Heart left ventricle (tissue), 16 donors: Measurements from ENCODE around the gene SLC9C1. TPM values are rescaled to one million over a fixed set of nuclear protein-coding genes. Genes with fewer than 3 reads are reported as not detected.
A peak's percentile ranks its signal among the peaks of the same experiment; 100 is the strongest.

ENCODE experiments used
- ATAC-seq, 4 donors: fragments of 200-7000 bp; cut with Tn5 transposase; one replicate each; pipeline ENCODE4 v1.9.1; 2020 to 2022; ENCODE audit warnings: moderate library complexity in 4 of 4, mild to moderate bottlenecking in 3 of 4, moderate number of reproducible peaks in 1 of 4
- DNase-seq, 5 donors: peaks; one replicate each; pipeline ENCODE4 v3.0.0-alpha.2; 2020
- H3K27ac ChIP-seq, 12 donors: fragments of 200-600 bp; sonication (generic) in 4 of 12; one replicate each; pipeline versions ENCODE4 v1.5.0 to v1.8.0; 2016 to 2022; ENCODE audit warnings: mild to moderate bottlenecking in 2 of 12
- H3K27me3 ChIP-seq, 9 donors: fragments of 200-600 bp; sonication (generic) in 2 of 9; one replicate each; pipeline versions ENCODE4 v1.5.1 to v1.8.0; 2016 to 2022; ENCODE audit warnings: mild to moderate bottlenecking in 3 of 9
- H3K36me3 ChIP-seq, 9 donors: fragments of 200-600 bp; sonication (generic) in 2 of 9; one replicate each; pipeline versions ENCODE4 v1.5.0 to v1.8.0; 2018 to 2022; ENCODE audit warnings: mild to moderate bottlenecking in 2 of 9
- H3K4me1 ChIP-seq, 12 donors: fragments of 200-600 bp; sonication (generic) in 4 of 12; one replicate each; pipeline versions ENCODE4 v1.5.0 to v1.8.0; 2016 to 2022; ENCODE audit warnings: mild to moderate bottlenecking in 3 of 12
- H3K4me3 ChIP-seq, 12 donors: fragments of 200-600 bp; sonication (generic) in 4 of 12; one replicate each; pipeline versions ENCODE4 v1.5.0 to v1.8.0; 2017 to 2022; ENCODE audit warnings: mild to moderate bottlenecking in 9 of 12, moderate library complexity in 4 of 12
- H3K9me3 ChIP-seq, 12 donors: fragments of 200-600 bp; sonication (generic) in 4 of 12; one replicate each; pipeline versions ENCODE4 v1.5.0 to v1.8.0; 2016 to 2022; ENCODE audit warnings: mild to moderate bottlenecking in 1 of 12
- POLR2A ChIP-seq, 2 donors: fragments of 450-650 bp; IDR thresholded peaks; one replicate each; pipeline ENCODE4 v1.6.1; 2017; ENCODE audit warnings: antibody characterized with exemption in 2 of 2, mild to moderate bottlenecking in 2 of 2, moderate library complexity in 2 of 2
- WGBS, 4 donors: extraction: QIAGEN DNeasy Blood & Tissue Kit in 2 of 4; methylation state at CpG; one replicate each; pipeline versions ENCODE4 v1.1.5 to v1.1.7; 2013 to 2018; 5-methylcytosine and 5-hydroxymethylcytosine counted together
- intact Hi-C, 10 donors: fragments of 100-400 bp; cut with DNase I; formaldehyde crosslinking; loops; one replicate each; pipeline versions ENCODE4 v1.11.1 to v1.14.2; 2022
- polyA plus RNA-seq, 2 donors: library from polyadenylated mRNA; stranded (reverse); fragments of 200-250 nt; gene quantifications; one replicate each; pipeline ENCODE4 v1.2.3, GENCODE V29; 2013
- total RNA-seq, 9 donors: library from RNA; depleted of rRNA in 2 of 9; stranded (reverse); fragments of >200 nt in 2 of 9; fragmentation: NEBNext Ultra II Directional in 3 of 9; extraction: Animal tissue kit (Norgen Biotek cat#: 25700) in 3 of 9; gene quantifications; one replicate each; pipeline versions ENCODE4 v1.1.0 to v1.2.4, GENCODE V29; 2016 to 2023
- TF ChIP-seq, protein P1 (sequence below), 12 donors: fragments of 200-600 bp; sonication (generic) in 4 of 12; IDR thresholded peaks; one replicate each; pipeline versions ENCODE4 v1.5.0 to v1.8.0; 2018 to 2022; ENCODE audit warnings: antibody characterized with exemption in 12 of 12, mild to moderate bottlenecking in 5 of 12
- donor health status: ischemic (EF 13 %, LVEDD 7.1; RV severe dilation, severe dysfunction).
- donor health status: healthy with polysubstance abuse.
- donor health status: DM: no; HTN: yes; CAD: no.
- donor health status: DM: no; HTN: no; CAD: no.
- donor health status: ischemic (EF 25% LVEDD 6.9; RV normal size, moderate dysfunction).
- donor health status: ischemic (EF 25% LVEDD 5.7; RV mildly dilated, moderate dysfunction).
- donor health status: healthy.
- donor health status: DM: yes; HTN: yes; CAD: no.
- donor health status: ischemic (EF 35%, LVEDD 5.7; RV mildly dilated, moderate dysfunction).
- donor health status: nonischemic (EF 11% LVEDD 7.7; RV severe dilation, severe dysfunction).
- donor health status: DM: yes; HTN: yes; CAD: no.
- donor health status: PGD.
- donor health status: ischemic (EF 29% LVEDD 5.4; RV normal size, mild dysfunction).
- donor health status: nonischemic (EF 23%, LVEDD 6.1; RV moderate dilation, normal function).

The SLC9C1 gene
- total and polyA plus RNA-seq, 11 donors: 0.11 to 3.8 (median 1.4) TPM

DNA sequence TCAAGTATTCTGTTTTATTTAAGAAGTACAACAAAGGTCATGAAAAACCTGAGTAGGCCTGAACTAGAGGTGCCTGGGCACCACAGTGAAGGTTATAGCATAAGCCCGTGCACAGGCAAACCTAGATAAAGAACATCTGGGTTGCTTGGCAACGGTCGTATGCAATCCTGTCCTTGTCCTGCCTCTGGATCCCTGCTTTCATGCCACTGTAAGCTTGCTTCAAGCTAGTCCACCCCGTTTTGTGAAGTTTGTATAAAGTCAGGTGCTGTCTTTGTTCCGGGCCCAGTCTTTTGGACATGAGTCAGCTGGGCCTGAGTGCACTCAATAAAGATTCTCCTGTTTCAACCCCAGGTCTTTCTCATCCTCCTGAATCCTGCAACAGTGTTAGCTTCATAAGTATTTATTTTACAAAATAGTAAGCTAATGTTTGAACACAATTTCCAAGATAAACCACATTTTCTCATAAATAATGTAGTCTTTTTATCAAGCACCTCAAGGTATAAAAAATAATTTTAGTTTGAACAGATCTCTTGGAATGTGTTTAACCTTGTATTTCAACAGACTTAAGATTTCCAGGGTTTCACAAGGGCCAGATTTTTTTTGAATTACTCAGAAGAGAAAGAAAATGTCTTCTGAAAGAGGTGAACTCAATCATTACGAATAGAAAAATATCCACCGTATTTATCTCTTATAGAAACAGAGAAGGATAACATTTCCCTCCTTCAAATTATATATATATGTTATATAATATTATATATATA, 14.3 kb upstream of the SLC9C1 start:
- WGBS, 4 donors: 47 to 55% (median 48%) methylated on average over 6 to 7 of the region's 7 CpGs
- intact Hi-C loops: no loop called here
- H3K27ac ChIP-seq: peak overlapping the region in 4 of 12 donors; percentile 7 to 53 (median 40)
- peaks cover 0 to 17% (median 11%) of the 10 kb centered on the region in 12 donors for H3K4me1 ChIP-seq
- TF ChIP-seq, protein P1, sequence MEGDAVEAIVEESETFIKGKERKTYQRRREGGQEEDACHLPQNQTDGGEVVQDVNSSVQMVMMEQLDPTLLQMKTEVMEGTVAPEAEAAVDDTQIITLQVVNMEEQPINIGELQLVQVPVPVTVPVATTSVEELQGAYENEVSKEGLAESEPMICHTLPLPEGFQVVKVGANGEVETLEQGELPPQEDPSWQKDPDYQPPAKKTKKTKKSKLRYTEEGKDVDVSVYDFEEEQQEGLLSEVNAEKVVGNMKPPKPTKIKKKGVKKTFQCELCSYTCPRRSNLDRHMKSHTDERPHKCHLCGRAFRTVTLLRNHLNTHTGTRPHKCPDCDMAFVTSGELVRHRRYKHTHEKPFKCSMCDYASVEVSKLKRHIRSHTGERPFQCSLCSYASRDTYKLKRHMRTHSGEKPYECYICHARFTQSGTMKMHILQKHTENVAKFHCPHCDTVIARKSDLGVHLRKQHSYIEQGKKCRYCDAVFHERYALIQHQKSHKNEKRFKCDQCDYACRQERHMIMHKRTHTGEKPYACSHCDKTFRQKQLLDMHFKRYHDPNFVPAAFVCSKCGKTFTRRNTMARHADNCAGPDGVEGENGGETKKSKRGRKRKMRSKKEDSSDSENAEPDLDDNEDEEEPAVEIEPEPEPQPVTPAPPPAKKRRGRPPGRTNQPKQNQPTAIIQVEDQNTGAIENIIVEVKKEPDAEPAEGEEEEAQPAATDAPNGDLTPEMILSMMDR (IDR thresholded peaks at IDR 0.05): no peak
- TF ChIP-seq POLR2A (IDR thresholded peaks at IDR 0.05): no peak
- no peak for ATAC-seq
- peak in 1 of 5 donors; percentile 24 for DNase-seq
- no peaks in the 10 kb centered on the region for H3K27me3 ChIP-seq
- H3K4me3 ChIP-seq: no peak overlapping the region
- no peaks in the 10 kb centered on the region for H3K9me3 ChIP-seq
- no peaks in the 10 kb centered on the region for H3K36me3 ChIP-seq

DNA sequence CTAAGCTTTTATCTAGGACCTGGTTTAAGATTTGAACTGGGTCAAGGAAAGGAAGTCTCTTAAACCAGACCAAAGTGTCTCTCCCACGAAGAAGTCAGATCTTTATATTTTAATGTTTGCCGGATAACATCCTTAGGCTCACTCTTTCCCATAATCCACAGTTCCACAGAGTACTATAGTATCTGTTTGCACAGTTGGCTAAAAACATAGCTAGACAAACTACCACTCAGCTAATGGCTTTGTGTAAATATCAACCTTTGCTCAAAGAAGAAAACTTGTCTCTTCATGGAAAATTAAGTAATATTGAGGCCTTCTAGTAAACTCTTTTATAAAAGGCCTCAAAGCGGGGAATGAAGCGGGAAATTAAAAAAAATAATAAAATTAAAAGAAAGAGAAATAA, 13.5 kb upstream of the SLC9C1 start:
- Histone ChIP-seq H3K36me3 (no peaks in the 10 kb centered on the region), H3K4me3 (no peak overlapping the region), H3K4me1 (peaks cover 0 to 20% (median 14%) of the 10 kb centered on the region in 12 donors), H3K9me3 (no peaks in the 10 kb centered on the region), H3K27ac (peak overlapping the region in 5 of 12 donors; percentile 2 to 53 (median 32)), H3K27me3 (no peaks in the 10 kb centered on the region)
- DNase-seq (no peak), ATAC-seq (no peak)
- intact Hi-C loops: no loop called here
- 54 to 80% (median 72%) methylated on average over 4 of the region's 4 CpGs for WGBS, 4 donors
- TF ChIP-seq POLR2A (IDR thresholded peaks at IDR 0.05): no peak
- TF ChIP-seq, protein P1 (IDR thresholded peaks at IDR 0.05): no peak

DNA sequence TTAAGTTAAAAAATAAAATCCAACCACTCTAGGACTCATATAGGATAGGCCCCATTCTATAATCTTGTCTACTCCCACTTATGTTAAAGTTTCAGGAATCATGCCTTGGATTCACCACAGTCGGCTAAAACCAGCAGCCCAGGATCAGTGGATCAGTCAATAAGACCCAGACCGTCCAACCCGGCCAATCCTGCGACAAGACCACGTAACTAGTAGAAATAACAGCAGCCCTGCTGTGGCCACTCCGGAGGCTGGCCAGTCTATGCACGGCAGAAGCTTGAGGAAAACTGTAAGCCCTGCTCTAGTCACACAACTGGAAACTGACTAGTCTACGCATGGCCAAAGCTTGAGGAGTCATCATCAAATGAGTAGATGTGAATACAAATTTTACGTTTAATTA, 12.8 kb upstream of the SLC9C1 start:
- Histone ChIP-seq H3K36me3 (no peaks in the 10 kb centered on the region), H3K4me3 (no peak overlapping the region), H3K9me3 (no peaks in the 10 kb centered on the region), H3K27ac (no peak overlapping the region), H3K27me3 (no peaks in the 10 kb centered on the region), H3K4me1 (peaks cover 0 to 20% (median 14%) of the 10 kb centered on the region in 12 donors)
- DNase-seq (no peak), ATAC-seq (no peak)
- 84 to 98% (median 89%) methylated on average over 9 of the region's 9 CpGs for WGBS, 4 donors
- intact Hi-C loops: no loop called here
- TF ChIP-seq, protein P1 (IDR thresholded peaks at IDR 0.05): no peak
- no peak for TF ChIP-seq POLR2A (IDR thresholded peaks at IDR 0.05)

DNA sequence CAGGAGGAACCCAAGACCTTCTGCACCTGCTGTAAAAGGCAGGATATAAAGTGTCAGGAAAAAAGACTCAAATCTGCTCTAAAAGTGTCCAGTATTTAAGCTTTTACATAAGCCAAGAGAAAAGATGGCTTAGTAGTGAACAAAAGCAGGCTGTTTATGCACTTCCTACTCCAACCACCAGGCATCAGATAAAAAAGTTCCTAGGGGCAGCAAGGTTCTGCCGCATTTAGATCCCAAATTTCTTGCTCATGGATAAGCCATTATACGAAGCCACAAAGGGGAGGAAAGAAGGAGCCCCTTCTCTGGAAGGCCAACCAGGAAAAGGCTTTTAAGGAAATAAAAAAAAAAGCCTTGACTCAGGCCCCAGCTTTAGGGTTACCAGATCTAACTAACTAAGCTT, 10.6 kb upstream of the SLC9C1 start:
- peak overlapping the region in 1 of 12 donors; percentile 39 for H3K27ac ChIP-seq
- intact Hi-C loops: no loop called here
- ATAC-seq: no peak

More for the DNA sequence above, 10.6 kb upstream of the SLC9C1 start:
- WGBS, 4 donors: 47 to 65% (median 55%) methylated on average over 2 of the region's 2 CpGs
- Histone ChIP-seq H3K4me3 (peak overlapping the region in 9 of 12 donors; percentile 44 to 66 (median 49)), H3K27me3 (no peaks in the 10 kb centered on the region), H3K4me1 (peaks cover 0 to 20% (median 14%) of the 10 kb centered on the region in 12 donors), H3K36me3 (no peaks in the 10 kb centered on the region), H3K9me3 (no peaks in the 10 kb centered on the region)
- TF ChIP-seq POLR2A (IDR thresholded peaks at IDR 0.05): no peak
- TF ChIP-seq, protein P1 (IDR thresholded peaks at IDR 0.05): peak in 5 of 12 donors; percentile 16 to 34 (median 27)
- DNase-seq: no peak
